Measurements from ENCODE around the gene SORCS2.

GRCh38 chr4:7193030-7193958 is 956 bp downstream of the SORCS2 start:
- TF ChIP-seq CTCF (IDR thresholded peaks at IDR 0.05) (no peak), TCF7L2 (IDR thresholded peaks at IDR 0.05; ENCODE audit: low read depth, low read length) (no peak), POLR2AphosphoS5 (IDR thresholded peaks at IDR 0.05; ENCODE audit: low read depth, low read length) (no peak), REST (IDR thresholded peaks at IDR 0.05; ENCODE audit: insufficient read depth in 1 of 2, low read depth in 2 of 2, low read length in 1 of 2) (no peak), SIN3A (IDR thresholded peaks at IDR 0.05; ENCODE audit: borderline replicate concordance, insufficient read depth, low read depth, low read length) (no peak)

Data from Panc1 (cell line).